Measurements from ENCODE around the gene NDUFS3.

GRCh38 chr11:47538741-47539565 lies 39.9 kb upstream of the NDUFS3 start:
- TF ChIP-seq, protein P1, sequence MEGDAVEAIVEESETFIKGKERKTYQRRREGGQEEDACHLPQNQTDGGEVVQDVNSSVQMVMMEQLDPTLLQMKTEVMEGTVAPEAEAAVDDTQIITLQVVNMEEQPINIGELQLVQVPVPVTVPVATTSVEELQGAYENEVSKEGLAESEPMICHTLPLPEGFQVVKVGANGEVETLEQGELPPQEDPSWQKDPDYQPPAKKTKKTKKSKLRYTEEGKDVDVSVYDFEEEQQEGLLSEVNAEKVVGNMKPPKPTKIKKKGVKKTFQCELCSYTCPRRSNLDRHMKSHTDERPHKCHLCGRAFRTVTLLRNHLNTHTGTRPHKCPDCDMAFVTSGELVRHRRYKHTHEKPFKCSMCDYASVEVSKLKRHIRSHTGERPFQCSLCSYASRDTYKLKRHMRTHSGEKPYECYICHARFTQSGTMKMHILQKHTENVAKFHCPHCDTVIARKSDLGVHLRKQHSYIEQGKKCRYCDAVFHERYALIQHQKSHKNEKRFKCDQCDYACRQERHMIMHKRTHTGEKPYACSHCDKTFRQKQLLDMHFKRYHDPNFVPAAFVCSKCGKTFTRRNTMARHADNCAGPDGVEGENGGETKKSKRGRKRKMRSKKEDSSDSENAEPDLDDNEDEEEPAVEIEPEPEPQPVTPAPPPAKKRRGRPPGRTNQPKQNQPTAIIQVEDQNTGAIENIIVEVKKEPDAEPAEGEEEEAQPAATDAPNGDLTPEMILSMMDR (IDR thresholded peaks at IDR 0.05): no peak
- no peak for TF ChIP-seq POLR2A (IDR thresholded peaks at IDR 0.05)

Measured in body of pancreas (tissue), 4 donors.